Trophoblast cell (in vitro differentiated cells and primary cell): ENCODE results near the gene C1orf159.

ENCODE experiments used
- DNase-seq, 2 donors: peaks; one replicate each; pipeline ENCODE4 v3.0.0-alpha.2; 2016
- H2AFZ ChIP-seq: 2 replicates; pipeline ENCODE4 v1.6.1; 2013; ENCODE audit warnings: low read length, moderate library complexity, mild to moderate bottlenecking; ENCODE audit not compliant: insufficient read depth, poor library complexity
- H2AK5ac ChIP-seq: 2 replicates; pipeline ENCODE4 v1.6.1; 2013; ENCODE audit warnings: mild to moderate bottlenecking, low read length
- H2BK120ac ChIP-seq: 2 replicates; pipeline ENCODE4 v1.6.1; 2013; ENCODE audit warnings: low read length, mild to moderate bottlenecking, moderate library complexity; ENCODE audit not compliant: insufficient read depth, poor library complexity
- H2BK12ac ChIP-seq: 2 replicates; pipeline ENCODE4 v1.6.1; 2013; ENCODE audit warnings: mild to moderate bottlenecking, low read length, moderate library complexity
- H2BK5ac ChIP-seq: 2 replicates; pipeline ENCODE4 v1.6.1; 2013; ENCODE audit warnings: low read length, low read depth, moderate library complexity, mild to moderate bottlenecking; ENCODE audit not compliant: poor library complexity
- H3K14ac ChIP-seq: 2 replicates; pipeline ENCODE4 v1.6.1; 2013; ENCODE audit warnings: mild to moderate bottlenecking, low read length
- H3K18ac ChIP-seq: 2 replicates; pipeline ENCODE4 v1.6.1; 2013; ENCODE audit warnings: mild to moderate bottlenecking, low read length
- H3K23ac ChIP-seq: 2 replicates; pipeline ENCODE4 v1.6.1; 2013; ENCODE audit warnings: low read length
- H3K27ac ChIP-seq: 2 replicates; pipeline ENCODE4 v1.5.1; 2013; ENCODE audit warnings: low read depth, mild to moderate bottlenecking, inconsistent platforms, low read length, moderate library complexity
- H3K27me3 ChIP-seq: 2 replicates; pipeline ENCODE4 v1.6.1; 2013; ENCODE audit warnings: inconsistent platforms, mild to moderate bottlenecking, low read length, moderate library complexity; ENCODE audit not compliant: insufficient read depth
- H3K36me3 ChIP-seq, 2 experiments: 1 replicate in 1 of 2; 2 replicates in 1 of 2; pipeline ENCODE4 v1.6.1; 2013; ENCODE audit warnings: low read length in 2 of 2, mild to moderate bottlenecking in 2 of 2, moderate library complexity in 1 of 2; ENCODE audit not compliant: insufficient read depth in 2 of 2, control insufficient read depth in 1 of 2
- H3K4ac ChIP-seq: 2 replicates; pipeline ENCODE4 v1.6.1; 2013; ENCODE audit warnings: low read depth, mild to moderate bottlenecking, low read length, moderate library complexity
- H3K4me1 ChIP-seq, 2 experiments: 1 replicate in 1 of 2; 2 replicates in 1 of 2; pipeline ENCODE4 v1.6.1; 2013; ENCODE audit warnings: low read length in 2 of 2, mild to moderate bottlenecking in 2 of 2, moderate library complexity in 1 of 2; ENCODE audit not compliant: insufficient read depth in 2 of 2, control insufficient read depth in 1 of 2
- H3K4me2 ChIP-seq: 2 replicates; pipeline ENCODE4 v1.6.1; 2013; ENCODE audit warnings: inconsistent platforms, mild to moderate bottlenecking, low read length, moderate library complexity
- H3K4me3 ChIP-seq: 2 replicates; pipeline ENCODE4 v1.5.1; 2013; ENCODE audit warnings: mild to moderate bottlenecking, low read depth, low read length, inconsistent platforms
- H3K79me1 ChIP-seq: one replicate; pipeline ENCODE4 v1.6.1; 2013; ENCODE audit warnings: low read length
- H3K79me2 ChIP-seq: 2 replicates; pipeline ENCODE4 v1.6.1; 2013; ENCODE audit warnings: low read length, mild to moderate bottlenecking; ENCODE audit not compliant: control insufficient read depth, insufficient read depth, poor library complexity
- H3K9ac ChIP-seq: 2 replicates; pipeline ENCODE4 v1.6.1; 2013; ENCODE audit warnings: mild to moderate bottlenecking, low read length
- H3K9me3 ChIP-seq: 2 replicates; pipeline ENCODE4 v1.6.1; 2013; ENCODE audit warnings: low read depth, mild to moderate bottlenecking, control low read depth, inconsistent platforms, low read length; ENCODE audit not compliant: insufficient read depth
- H4K12ac ChIP-seq: 2 replicates; pipeline ENCODE4 v1.6.1; 2013; ENCODE audit warnings: low read depth, mild to moderate bottlenecking, low read length, moderate library complexity
- H4K8ac ChIP-seq: 2 replicates; pipeline ENCODE4 v1.6.1; 2013; ENCODE audit warnings: low read depth, mild to moderate bottlenecking, low read length, moderate library complexity
- H4K91ac ChIP-seq: one replicate; pipeline ENCODE4 v1.6.1; 2013; ENCODE audit warnings: low read depth, mild to moderate bottlenecking, low read length, moderate library complexity
- WGBS: extraction: QIAGEN DNeasy Blood & Tissue Kit; methylation state at CpG from one replicate; pipeline ENCODE4 v1.1.7; 2013; ENCODE audit warnings: missing lambda C conversion rate; ENCODE audit not compliant: insufficient read length, insufficient coverage; ENCODE audit errors: extremely low coverage; 5-methylcytosine and 5-hydroxymethylcytosine counted together

The C1orf159 gene

GRCh38 chr1:1082239-1082775, 33.6 kb downstream of the C1orf159 start:
- Histone ChIP-seq H3K4ac (no peak overlapping the region), H2BK120ac (no peak overlapping the region)
- no CpG with 5 or more reads among the region's 27 CpGs for WGBS

DNA sequence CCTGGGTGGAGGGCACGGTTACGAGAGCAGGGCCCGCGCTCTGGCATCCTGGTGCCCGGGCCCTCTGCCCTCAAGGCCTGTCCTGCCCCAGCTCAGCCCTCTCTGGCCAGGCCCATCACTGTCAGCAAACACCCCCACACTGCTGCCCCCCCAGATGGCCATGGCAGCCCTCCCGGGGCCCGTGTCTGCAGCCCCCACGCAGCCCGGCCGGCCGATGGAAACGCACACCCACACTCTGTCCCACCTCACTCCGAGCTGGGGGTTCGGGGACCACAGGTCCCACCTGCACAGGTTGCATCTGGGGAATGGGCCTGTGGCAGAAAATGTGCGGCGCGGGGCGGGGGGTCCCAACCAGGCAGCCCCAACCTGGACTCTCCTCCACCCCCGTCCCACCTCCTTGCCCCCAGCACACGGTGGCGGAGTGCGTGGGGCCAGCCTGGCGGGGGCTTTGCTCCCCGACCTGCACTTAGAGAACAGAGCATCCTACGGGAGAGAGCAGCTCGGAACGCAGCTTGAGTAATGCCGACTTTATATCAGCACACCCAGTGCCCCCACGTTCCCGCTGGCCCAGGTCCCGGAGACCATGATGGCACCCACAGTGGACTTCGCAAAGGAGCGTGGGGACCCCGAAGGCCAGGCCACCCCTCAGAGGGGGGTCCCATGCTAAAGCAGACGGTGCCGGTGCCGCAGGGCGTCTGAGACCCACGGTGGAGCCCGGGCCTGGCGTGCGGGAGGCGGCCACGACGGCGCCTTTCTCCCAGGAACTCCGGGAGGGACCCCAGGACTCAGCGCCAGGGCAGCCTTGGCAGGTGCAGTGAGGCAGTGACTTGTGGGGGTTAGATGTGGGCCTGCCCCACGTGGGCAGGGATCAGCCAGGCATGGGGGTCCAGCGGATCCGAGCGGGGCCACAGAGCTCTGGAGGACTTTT, 34.3 kb downstream of the C1orf159 start:
- H3K23ac ChIP-seq, result no peak overlapping the region
- peak overlapping the region; percentile 30 for H3K4ac ChIP-seq
- H3K79me2 ChIP-seq, result peaks cover 10% of the 10 kb centered on the region
- peak overlapping the region; percentile 34 for H2BK5ac ChIP-seq
- no peaks in the 10 kb centered on the region for H3K27me3 ChIP-seq
- no peak overlapping the region for H4K12ac ChIP-seq
- peaks cover 14 to 15% of the 10 kb centered on the region in 2 experiments for H3K4me1 ChIP-seq
- no CpG with 5 or more reads among the region's 52 CpGs for WGBS
- peak overlapping the region; percentile 85 for H3K14ac ChIP-seq
- H2AFZ ChIP-seq, result no peak overlapping the region
- H2BK12ac ChIP-seq, result peak overlapping the region; percentile 83
- H3K4me3 ChIP-seq, result no peak overlapping the region
- no peak overlapping the region for H3K4me2 ChIP-seq
- DNase-seq, result no peak
- peak overlapping the region; percentile 83 for H2AK5ac ChIP-seq
- H3K18ac ChIP-seq, result peak overlapping the region; percentile 48
- H4K91ac ChIP-seq, result peak overlapping the region; percentile 85
- H3K27ac ChIP-seq, result peak overlapping the region; percentile 65
- H2BK120ac ChIP-seq, result peak overlapping the region; percentile 69
- H3K36me3 ChIP-seq, result peaks cover 9 to 19% of the 10 kb centered on the region in 2 experiments
- H3K79me1 ChIP-seq, result peaks cover 15% of the 10 kb centered on the region
- H3K9ac ChIP-seq, result no peak overlapping the region
- no peaks in the 10 kb centered on the region for H3K9me3 ChIP-seq
- H4K8ac ChIP-seq, result peak overlapping the region; percentile 76

More at GRCh38 chr1:1082239-1082775, 33.6 kb downstream of the C1orf159 start:
- H3K79me2 ChIP-seq, result peaks cover 10% of the 10 kb centered on the region
- H3K4me1 ChIP-seq, result peaks cover 14 to 15% of the 10 kb centered on the region in 2 experiments
- peak overlapping the region; percentile 33 for H2BK12ac ChIP-seq
- no peaks in the 10 kb centered on the region for H3K27me3 ChIP-seq
- H3K9me3 ChIP-seq, result no peaks in the 10 kb centered on the region
- no peak overlapping the region for H2BK5ac ChIP-seq
- peak overlapping the region; percentile 58 for H2AK5ac ChIP-seq
- DNase-seq, result no peak
- no peak overlapping the region for H3K4me3 ChIP-seq
- no peak overlapping the region for H2AFZ ChIP-seq
- peaks cover 15% of the 10 kb centered on the region for H3K79me1 ChIP-seq
- no peak overlapping the region for H3K9ac ChIP-seq
- H3K18ac ChIP-seq, result no peak overlapping the region
- H3K23ac ChIP-seq, result no peak overlapping the region
- H3K36me3 ChIP-seq, result peaks cover 10 to 20% of the 10 kb centered on the region in 2 experiments
- H4K91ac ChIP-seq, result peak overlapping the region; percentile 37
- no peak overlapping the region for H3K27ac ChIP-seq
- H3K4me2 ChIP-seq, result no peak overlapping the region
- no peak overlapping the region for H4K8ac ChIP-seq
- no peak overlapping the region for H3K14ac ChIP-seq
- H4K12ac ChIP-seq, result no peak overlapping the region

- Histone ChIP-seq H3K18ac (peak overlapping the region; percentile 48), H3K4me1 (peaks cover 14 to 15% of the 10 kb centered on the region in 2 experiments), H2AFZ (peak overlapping the region; percentile 6), H3K9ac (no peak overlapping the region), H3K79me2 (peaks cover 10% of the 10 kb centered on the region), H2AK5ac (peak overlapping the region; percentile 83), H2BK5ac (peak overlapping the region; percentile 34), H4K91ac (peak overlapping the region; percentile 85), H3K4me2 (peak overlapping the region; percentile 36), H3K36me3 (peaks cover 5 to 17% of the 10 kb centered on the region in 2 experiments), H3K23ac (no peak overlapping the region), H2BK12ac (peak overlapping the region; percentile 83), H4K12ac (peak overlapping the region; percentile 37), H3K4ac (peak overlapping the region; percentile 30), H3K9me3 (no peaks in the 10 kb centered on the region), H4K8ac (peak overlapping the region; percentile 76), H3K27ac (peak overlapping the region; percentile 65), H3K27me3 (no peaks in the 10 kb centered on the region), H3K79me1 (peaks cover 15% of the 10 kb centered on the region), H2BK120ac (peak overlapping the region; percentile 69), H3K4me3 (no peak overlapping the region), H3K14ac (peak overlapping the region; percentile 85)
- DNase-seq, result no peak
- WGBS, result no CpG with 5 or more reads among the region's 9 CpGs
These were observed 35.0 kb downstream of the C1orf159 start for GRCh38 chr1:1080951-1081310.

GRCh38 chr1:1080122-1080757, 35.6 kb downstream of the C1orf159 start:
- Histone ChIP-seq H4K12ac (peak overlapping the region; percentile 63), H3K27ac (peak overlapping the region; percentile 100), H4K91ac (peak overlapping the region; percentile 99), H3K4ac (peak overlapping the region; percentile 81), H3K18ac (peak overlapping the region; percentile 99), H2AK5ac (peak overlapping the region; percentile 99), H3K23ac (no peak overlapping the region), H3K4me2 (peak overlapping the region; percentile 48), H2BK5ac (peak overlapping the region; percentile 98), H2AFZ (peak overlapping the region; percentile 82), H3K9me3 (no peaks in the 10 kb centered on the region), H3K4me1 (peaks cover 14 to 15% of the 10 kb centered on the region in 2 experiments), H2BK120ac (peak overlapping the region; percentile 98), H3K9ac (no peak overlapping the region), H2BK12ac (peak overlapping the region; percentile 96), H3K27me3 (no peaks in the 10 kb centered on the region), H3K79me2 (peaks cover 10% of the 10 kb centered on the region), H3K36me3 (peaks cover 3 to 14% of the 10 kb centered on the region in 2 experiments), H3K4me3 (peak overlapping the region; percentile 52), H3K79me1 (peaks cover 18% of the 10 kb centered on the region), H4K8ac (peak overlapping the region; percentile 88), H3K14ac (peak overlapping the region; percentile 98)
- peak in 1 of 2 donors; percentile 60 for DNase-seq
- no CpG with 5 or more reads among the region's 23 CpGs for WGBS
